HG03439 (cell line): ENCODE data around the gene GUK1.
A peak's percentile ranks its signal among the peaks of the same experiment; 100 is the strongest.
"Not testable (repeated sequence)": the region's sequence is repeated elsewhere in the genome, so short reads cannot be mapped to it uniquely, and the experiment has no call there.

Source experiments
- ATAC-seq: cut with Tn5 transposase; IDR thresholded peaks from one replicate; pipeline ENCODE4 v1.9.1; 2021; ENCODE audit warnings: mild to moderate bottlenecking, moderate library complexity; ENCODE audit not compliant: unreplicated experiment

Gene GUK1

GRCh38 chr1:228104526-228105269, 35.4 kb upstream of the GUK1 start:
- no peak for ATAC-seq

GRCh38 chr1:228105270-228105995, 34.6 kb upstream of the GUK1 start:
- ATAC-seq: no peak

- no peak for ATAC-seq
These were observed 33.9 kb upstream of the GUK1 start for GRCh38 chr1:228105996-228106799.

GRCh38 chr1:228106800-228107054, 33.4 kb upstream of the GUK1 start:
- ATAC-seq: no peak

GRCh38 chr1:228107636-228108035, 32.4 kb upstream of the GUK1 start:
- no peak for ATAC-seq

- ATAC-seq: no peak
These were observed 31.9 kb upstream of the GUK1 start for GRCh38 chr1:228108055-228108690.

- peak; percentile 2 for ATAC-seq
These were observed 31.4 kb upstream of the GUK1 start for GRCh38 chr1:228108742-228109072.

GRCh38 chr1:228109073-228109961, 30.8 kb upstream of the GUK1 start, which contains the start of gene MRPL55:
TSS of gene MRPL55 (minus strand) at chr1:228109299. CDS start at chr1:228108260, 1,039 bp downstream.
- ATAC-seq: peak; percentile 88

GRCh38 chr1:228109962-228110488, 30.1 kb upstream of the GUK1 start:
- ATAC-seq: no peak

- ATAC-seq: no peak
These were observed 29.5 kb upstream of the GUK1 start for GRCh38 chr1:228110556-228110955.

- not testable (repeated sequence) for ATAC-seq
These were observed 28.8 kb upstream of the GUK1 start for GRCh38 chr1:228111315-228111714.

- no peak for ATAC-seq
These were observed 27.9 kb upstream of the GUK1 start for GRCh38 chr1:228112167-228112566.

GRCh38 chr1:228112617-228113016, 27.5 kb upstream of the GUK1 start:
- no peak for ATAC-seq

- ATAC-seq: no peak
These were observed 25.3 kb upstream of the GUK1 start for GRCh38 chr1:228114827-228115226.

GRCh38 chr1:228117335-228117734, 22.7 kb upstream of the GUK1 start:
- ATAC-seq: no peak

- no peak for ATAC-seq
These were observed 22.0 kb upstream of the GUK1 start for GRCh38 chr1:228118040-228118439.

- no peak for ATAC-seq
These were observed 19.7 kb upstream of the GUK1 start for GRCh38 chr1:228120351-228120750.

GRCh38 chr1:228120857-228121489, 19.1 kb upstream of the GUK1 start:
- ATAC-seq: no peak

GRCh38 chr1:228122921-228123441, 17.1 kb upstream of the GUK1 start:
- ATAC-seq: no peak
